ENCODE measurements around the gene GABBR1.
A peak's percentile ranks its signal among the peaks of the same experiment; 100 is the strongest.

Gene GABBR1

DNA sequence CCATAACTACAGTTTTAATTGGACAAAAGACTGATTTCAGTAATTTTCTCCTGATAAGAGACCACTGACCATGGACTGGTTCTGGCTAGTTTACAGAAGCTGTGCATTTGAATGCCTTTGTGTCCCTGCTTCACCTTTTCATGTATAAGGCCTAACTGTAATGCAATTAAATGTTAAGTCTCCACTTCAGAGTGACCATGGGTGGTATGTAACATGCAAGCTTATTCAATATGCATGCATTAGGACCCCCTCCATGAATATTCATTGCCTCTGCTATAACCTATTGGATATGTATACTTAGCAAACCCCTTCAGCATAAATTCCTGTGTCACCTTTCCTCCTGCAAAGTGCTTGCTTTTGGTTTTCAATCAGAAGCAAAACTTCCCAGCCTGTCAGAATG lies 75.7 kb downstream of the GABBR1 start:
- Mint-ChIP-seq H3K27me3 (ENCODE audit: low read depth) (peaks cover 64% of the 10 kb centered on the region), H3K27ac (no peak overlapping the region), H3K36me3 (ENCODE audit: low read depth) (no peaks in the 10 kb centered on the region), H3K4me1 (ENCODE audit: low read depth) (peaks cover 8% of the 10 kb centered on the region), H3K9me3 (no peaks in the 10 kb centered on the region), H3K4me3 (no peak overlapping the region)

DNA sequence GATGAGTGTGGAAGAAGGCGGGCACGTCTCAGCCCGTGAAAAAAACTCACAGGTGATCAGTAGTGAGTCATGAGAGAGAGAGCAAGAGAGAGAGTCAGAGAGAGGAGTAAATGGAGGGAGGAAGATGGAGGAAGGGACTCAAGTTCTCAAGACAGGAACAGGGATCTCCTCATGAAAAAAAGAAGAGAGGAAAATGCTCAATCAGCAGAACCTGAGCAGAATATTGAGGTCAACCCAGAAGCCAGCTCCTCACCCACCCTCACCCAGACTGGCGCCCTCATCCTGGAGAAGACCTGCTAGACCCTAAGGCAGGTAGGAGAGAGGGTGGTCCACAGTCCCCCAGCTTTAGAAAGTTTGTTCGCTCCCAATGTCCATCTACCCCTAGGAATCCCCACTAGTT lies 78.2 kb downstream of the GABBR1 start:
- no peaks in the 10 kb centered on the region for H3K36me3 Mint-ChIP-seq (ENCODE audit: low read depth)
- no peak overlapping the region for H3K27ac Mint-ChIP-seq
- H3K4me1 Mint-ChIP-seq (ENCODE audit: low read depth): peaks cover 6% of the 10 kb centered on the region
- H3K27me3 Mint-ChIP-seq (ENCODE audit: low read depth): peaks cover 61% of the 10 kb centered on the region
- H3K4me3 Mint-ChIP-seq: no peak overlapping the region
- H3K9me3 Mint-ChIP-seq: no peaks in the 10 kb centered on the region

- H3K4me3 Mint-ChIP-seq: peak overlapping the region; percentile 44
- H3K27me3 Mint-ChIP-seq (ENCODE audit: low read depth): peaks cover 67% of the 10 kb centered on the region
- H3K27ac Mint-ChIP-seq: no peak overlapping the region
- H3K4me1 Mint-ChIP-seq (ENCODE audit: low read depth): peaks cover 6% of the 10 kb centered on the region
- no peaks in the 10 kb centered on the region for H3K9me3 Mint-ChIP-seq
- no peaks in the 10 kb centered on the region for H3K36me3 Mint-ChIP-seq (ENCODE audit: low read depth)
Measured at GRCh38 chr6:29553268-29554057, 79.5 kb downstream of the GABBR1 start.

DNA sequence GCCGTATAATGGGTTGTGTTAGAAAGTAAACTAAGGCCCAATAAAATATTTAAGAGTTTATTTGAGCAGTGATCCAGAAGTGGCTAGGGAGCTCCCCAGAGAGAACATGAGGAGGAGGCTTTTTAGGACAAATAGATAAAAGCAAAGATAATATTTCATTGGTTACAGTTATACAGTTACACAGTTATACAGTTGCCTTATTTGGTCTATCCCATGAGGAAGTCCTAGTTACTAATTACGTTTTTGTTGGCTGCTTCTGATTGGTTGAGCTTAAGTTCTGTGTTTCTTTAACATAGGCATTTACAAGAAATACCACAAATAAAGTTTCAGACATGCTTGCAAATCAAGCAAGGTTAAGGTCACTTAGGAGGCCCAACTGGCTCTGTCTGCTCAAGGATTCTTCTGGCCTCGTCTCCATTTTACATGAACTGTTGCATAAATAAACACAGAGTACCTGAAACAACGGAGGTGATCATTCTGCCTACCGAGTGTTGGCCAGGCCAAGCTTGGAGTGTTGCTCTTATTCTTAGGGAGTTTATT lies 80.4 kb downstream of the GABBR1 start:
- Mint-ChIP-seq H3K27ac (no peak overlapping the region), H3K4me1 (ENCODE audit: low read depth) (peaks cover 9% of the 10 kb centered on the region), H3K36me3 (ENCODE audit: low read depth) (no peaks in the 10 kb centered on the region), H3K27me3 (ENCODE audit: low read depth) (peaks cover 76% of the 10 kb centered on the region), H3K9me3 (no peaks in the 10 kb centered on the region), H3K4me3 (no peak overlapping the region)

GRCh38 chr6:29547573-29547972 lies 85.4 kb downstream of the GABBR1 start:
- Mint-ChIP-seq H3K27ac (no peak overlapping the region), H3K4me1 (ENCODE audit: low read depth) (peaks cover 3% of the 10 kb centered on the region), H3K36me3 (ENCODE audit: low read depth) (no peaks in the 10 kb centered on the region), H3K9me3 (no peaks in the 10 kb centered on the region), H3K27me3 (ENCODE audit: low read depth) (peaks cover 46% of the 10 kb centered on the region), H3K4me3 (no peak overlapping the region)

GRCh38 chr6:29537714-29538403 lies 95.1 kb downstream of the GABBR1 start:
- no peak overlapping the region for H3K4me3 Mint-ChIP-seq
- H3K27me3 Mint-ChIP-seq (ENCODE audit: low read depth): peaks cover 17% of the 10 kb centered on the region
- no peak overlapping the region for H3K27ac Mint-ChIP-seq
- H3K36me3 Mint-ChIP-seq (ENCODE audit: low read depth): no peaks in the 10 kb centered on the region
- no peaks in the 10 kb centered on the region for H3K9me3 Mint-ChIP-seq
- H3K4me1 Mint-ChIP-seq (ENCODE audit: low read depth): no peaks in the 10 kb centered on the region

- Mint-ChIP-seq H3K4me1 (ENCODE audit: low read depth) (no peaks in the 10 kb centered on the region), H3K4me3 (no peak overlapping the region), H3K36me3 (ENCODE audit: low read depth) (no peaks in the 10 kb centered on the region), H3K27ac (no peak overlapping the region), H3K9me3 (no peaks in the 10 kb centered on the region), H3K27me3 (ENCODE audit: low read depth) (no peaks in the 10 kb centered on the region)
Measured at GRCh38 chr6:29532320-29532951, 100.5 kb downstream of the GABBR1 start.

DNA sequence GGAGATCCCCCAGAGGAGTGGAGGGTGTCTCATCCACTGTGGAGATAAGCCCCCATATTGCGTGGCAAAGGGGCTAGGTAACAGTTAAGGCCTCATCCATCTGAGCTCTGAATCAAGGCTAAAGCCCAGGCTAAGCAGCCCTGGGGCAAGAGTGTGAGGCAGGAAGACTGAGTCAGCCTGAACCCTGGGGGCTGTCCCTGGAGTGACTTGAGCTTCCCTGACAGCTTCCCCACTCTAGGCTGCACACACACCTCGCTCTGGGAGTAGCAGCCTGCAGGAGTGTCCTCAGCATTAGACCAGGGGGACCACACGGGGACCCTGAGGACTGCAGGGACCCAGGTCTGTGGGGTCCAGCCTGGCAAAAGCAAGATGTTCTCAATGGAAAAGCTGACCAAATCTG lies 101.3 kb downstream of the GABBR1 start:
- no peaks in the 10 kb centered on the region for H3K4me1 Mint-ChIP-seq (ENCODE audit: low read depth)
- no peaks in the 10 kb centered on the region for H3K36me3 Mint-ChIP-seq (ENCODE audit: low read depth)
- no peak overlapping the region for H3K27ac Mint-ChIP-seq
- no peak overlapping the region for H3K4me3 Mint-ChIP-seq
- no peaks in the 10 kb centered on the region for H3K9me3 Mint-ChIP-seq
- H3K27me3 Mint-ChIP-seq (ENCODE audit: low read depth): no peaks in the 10 kb centered on the region

- Mint-ChIP-seq H3K27me3 (ENCODE audit: low read depth) (peaks cover 7% of the 10 kb centered on the region), H3K9me3 (no peaks in the 10 kb centered on the region), H3K4me1 (ENCODE audit: low read depth) (no peaks in the 10 kb centered on the region), H3K27ac (no peak overlapping the region), H3K36me3 (ENCODE audit: low read depth) (no peaks in the 10 kb centered on the region), H3K4me3 (no peak overlapping the region)
Measured at GRCh38 chr6:29530671-29531310, 102.2 kb downstream of the GABBR1 start.

DNA sequence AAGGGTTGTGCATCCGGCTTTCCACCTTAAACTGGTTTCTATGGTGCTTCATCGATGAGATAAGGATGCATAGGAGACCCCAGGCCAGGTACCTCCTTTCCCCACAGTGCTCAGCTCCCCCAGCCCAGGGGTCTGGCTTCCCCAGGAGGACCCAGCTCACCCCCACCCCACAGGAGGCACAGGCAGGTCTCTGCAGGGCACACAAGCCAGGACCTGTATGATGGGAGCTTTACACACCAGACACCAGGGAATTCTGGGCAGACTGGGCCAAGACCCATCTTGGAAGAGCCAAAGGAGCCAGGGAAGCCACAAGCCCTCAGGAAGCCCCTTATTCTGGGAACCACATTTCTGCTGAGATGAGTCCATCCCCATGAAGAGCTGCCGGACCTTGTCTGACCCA lies 103.0 kb downstream of the GABBR1 start:
- H3K4me3 Mint-ChIP-seq: no peak overlapping the region
- H3K27me3 Mint-ChIP-seq (ENCODE audit: low read depth): peaks cover 15% of the 10 kb centered on the region
- no peaks in the 10 kb centered on the region for H3K4me1 Mint-ChIP-seq (ENCODE audit: low read depth)
- H3K36me3 Mint-ChIP-seq (ENCODE audit: low read depth): no peaks in the 10 kb centered on the region
- no peaks in the 10 kb centered on the region for H3K9me3 Mint-ChIP-seq
- no peak overlapping the region for H3K27ac Mint-ChIP-seq

GRCh38 chr6:29528988-29529560 lies 103.9 kb downstream of the GABBR1 start:
- Mint-ChIP-seq H3K27ac (no peak overlapping the region), H3K9me3 (no peaks in the 10 kb centered on the region), H3K36me3 (ENCODE audit: low read depth) (no peaks in the 10 kb centered on the region), H3K27me3 (ENCODE audit: low read depth) (peaks cover 23% of the 10 kb centered on the region), H3K4me1 (ENCODE audit: low read depth) (no peaks in the 10 kb centered on the region), H3K4me3 (no peak overlapping the region)

GRCh38 chr6:29528300-29528931 lies 104.6 kb downstream of the GABBR1 start:
- Mint-ChIP-seq H3K27ac (no peak overlapping the region), H3K9me3 (no peaks in the 10 kb centered on the region), H3K27me3 (ENCODE audit: low read depth) (peaks cover 25% of the 10 kb centered on the region), H3K4me1 (ENCODE audit: low read depth) (no peaks in the 10 kb centered on the region), H3K36me3 (ENCODE audit: low read depth) (no peaks in the 10 kb centered on the region), H3K4me3 (no peak overlapping the region)

DNA sequence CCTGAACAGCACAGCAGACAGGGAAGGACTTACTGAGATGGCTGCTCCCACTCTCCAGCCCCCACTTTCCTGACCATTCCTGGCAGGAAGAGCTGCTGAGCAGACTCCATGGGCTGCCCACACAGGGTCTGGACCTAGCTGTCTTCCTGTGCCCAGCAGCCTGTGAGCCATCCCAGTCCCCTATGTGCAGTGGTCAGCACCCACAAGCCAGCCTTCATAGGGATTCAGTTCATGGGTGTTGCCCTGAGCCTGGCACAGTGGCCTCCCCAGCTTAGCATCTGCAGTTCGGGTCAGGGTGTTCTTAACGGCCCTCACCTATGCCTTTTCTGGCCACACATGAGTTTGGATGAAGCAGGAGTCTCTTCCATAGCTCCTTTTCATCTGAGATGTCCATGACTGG lies 105.4 kb downstream of the GABBR1 start:
- Mint-ChIP-seq H3K27me3 (ENCODE audit: low read depth) (peaks cover 33% of the 10 kb centered on the region), H3K4me1 (ENCODE audit: low read depth) (no peaks in the 10 kb centered on the region), H3K4me3 (no peak overlapping the region), H3K36me3 (ENCODE audit: low read depth) (no peaks in the 10 kb centered on the region), H3K27ac (no peak overlapping the region), H3K9me3 (peaks cover 4% of the 10 kb centered on the region)

DNA sequence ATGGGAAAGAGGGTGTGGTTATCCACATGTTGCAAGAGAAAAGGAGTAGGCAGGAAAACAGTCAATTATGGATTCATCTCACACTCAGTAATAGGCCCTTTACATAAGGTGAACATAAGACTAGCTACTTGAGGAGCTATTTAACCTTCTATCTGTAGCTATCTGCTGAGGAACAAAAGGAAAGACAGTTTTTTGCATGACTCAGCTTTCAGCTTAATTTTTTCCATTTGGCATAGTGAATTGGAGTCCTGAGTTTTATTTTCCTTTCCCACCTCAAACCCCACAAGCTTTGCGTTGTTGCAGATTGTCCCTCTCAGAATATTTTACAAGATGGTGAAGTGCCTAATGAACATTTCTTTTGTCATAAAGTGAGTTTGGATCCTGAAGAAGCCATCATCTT lies 105.9 kb downstream of the GABBR1 start:
- Mint-ChIP-seq H3K27me3 (ENCODE audit: low read depth) (peaks cover 33% of the 10 kb centered on the region), H3K36me3 (ENCODE audit: low read depth) (no peaks in the 10 kb centered on the region)

More for the DNA sequence above, 105.9 kb downstream of the GABBR1 start:
- Mint-ChIP-seq H3K4me1 (ENCODE audit: low read depth) (no peaks in the 10 kb centered on the region), H3K9me3 (peaks cover 4% of the 10 kb centered on the region), H3K4me3 (no peak overlapping the region), H3K27ac (no peak overlapping the region)
